T-cell (primary cell): ENCODE results near the gene SSTR3. TPM values are rescaled to one million over a fixed set of nuclear protein-coding genes. Genes with fewer than 3 reads are reported as not detected.
A peak's percentile ranks its signal among the peaks of the same experiment; 100 is the strongest.

Source experiments
- ATAC-seq, 4 experiments: fragments of 200-7000 bp in 3 of 4; fragments of 150-1000 bp in 1 of 4; cut with Tn5 transposase; replicated peaks in 1 of 4; 1 replicate in 3 of 4; 2 replicates in 1 of 4; pipeline ENCODE4 v1.10.0; 2021; ENCODE audit warnings: moderate library complexity in 3 of 4, mild to moderate bottlenecking in 2 of 4, moderate number of reproducible peaks in 1 of 4
- CTCF ChIA-PET, 2 donors: fragments of 300-600 bp; sonication (Branson Sonifier 250); formaldehyde crosslinking; loops; one replicate each; lab custom pipeline; 2022; ENCODE audit warnings: antibody characterized with exemption in 2 of 2; lab: Charles Lee
- POLR2A ChIA-PET, 2 donors: fragments of 300-600 bp; sonication (Branson Sonifier 250); formaldehyde crosslinking; loops; one replicate each; lab custom pipeline; 2022; ENCODE audit warnings: antibody characterized with exemption in 2 of 2; lab: Charles Lee
- DNase-seq, 35 experiments: peaks; one replicate each; pipeline versions ENCODE4 v3.0.0 to v3.0.0-alpha.2; 2013 to 2023
- H3K27ac ChIP-seq: one replicate; pipeline ENCODE4 v1.5.1; 2013; ENCODE audit warnings: low read length
- H3K27me3 ChIP-seq, 2 experiments: replicated peaks in 1 of 2; 1 replicate in 1 of 2; 2 replicates in 1 of 2; pipeline versions ENCODE4 v1.6.1 to v1.7.0; 2013; ENCODE audit warnings: low read length in 1 of 2, mixed read lengths in 1 of 2; ENCODE audit not compliant: control insufficient read depth in 2 of 2, insufficient read depth in 2 of 2; ENCODE audit errors: extremely low read depth in 1 of 2
- H3K36me3 ChIP-seq, 2 donors: 1 replicate in 1 of 2; 2 replicates in 1 of 2; pipeline versions ENCODE4 v1.6.1 to v1.7.0; 2013; ENCODE audit warnings: low read length in 1 of 2; ENCODE audit not compliant: control insufficient read depth in 2 of 2, insufficient read depth in 1 of 2; ENCODE audit errors: extremely low read depth in 1 of 2
- H3K4me1 ChIP-seq, 2 experiments: 1 replicate in 1 of 2; 2 replicates in 1 of 2; pipeline versions ENCODE4 v1.6.1 to v1.7.0; 2013; ENCODE audit warnings: low read length in 2 of 2, mixed read lengths in 1 of 2; ENCODE audit not compliant: insufficient read depth in 2 of 2, control insufficient read depth in 1 of 2; ENCODE audit errors: extremely low read depth in 1 of 2
- H3K4me3 ChIP-seq, 2 donors: 1 replicate in 1 of 2; 2 replicates in 1 of 2; pipeline versions ENCODE4 v1.5.1 to v1.7.0; 2013; ENCODE audit warnings: mild to moderate bottlenecking in 2 of 2, low read length in 1 of 2, moderate library complexity in 1 of 2; ENCODE audit not compliant: control insufficient read depth in 1 of 2; ENCODE audit errors: extremely low read depth in 1 of 2
- H3K9me3 ChIP-seq: 2 replicates; pipeline ENCODE4 v1.7.0; 2013
- H3K27ac Mint-ChIP-seq, 2 donors: one replicate each; pipeline ENCODE4 v1.8.0; 2020 to 2021; ENCODE audit warnings: mild to moderate bottlenecking in 2 of 2, mixed read lengths in 2 of 2
- H3K27me3 Mint-ChIP-seq, 2 donors: one replicate each; pipeline ENCODE4 v1.8.0; 2021 to 2022; ENCODE audit warnings: mixed read lengths in 2 of 2
- H3K36me3 Mint-ChIP-seq: one replicate; pipeline ENCODE4 v1.8.0; 2021; ENCODE audit warnings: mixed read lengths
- H3K4me1 Mint-ChIP-seq, 3 donors: one replicate each; pipeline ENCODE4 v1.8.0; 2020 to 2022; ENCODE audit warnings: mixed read lengths in 3 of 3, mild to moderate bottlenecking in 1 of 3
- H3K4me3 Mint-ChIP-seq, 3 donors: one replicate each; pipeline ENCODE4 v1.8.0; 2020 to 2022; ENCODE audit warnings: mild to moderate bottlenecking in 3 of 3, mixed read lengths in 3 of 3, moderate library complexity in 3 of 3
- H3K9me3 Mint-ChIP-seq, 3 donors: one replicate each; pipeline ENCODE4 v1.8.0; 2020 to 2022; ENCODE audit warnings: mixed read lengths in 3 of 3
- WGBS: methylation state at CpG from one replicate; pipeline ENCODE4 v1.1.5; 2013; ENCODE audit warnings: missing lambda C conversion rate; ENCODE audit not compliant: insufficient coverage; 5-methylcytosine and 5-hydroxymethylcytosine counted together
- total RNA-seq, 35 experiments: library from RNA in 6 of 35; stranded (reverse) in 6 of 35; fragments of 120-200 nt in 1 of 35; gene quantifications; one replicate each; pipeline versions ENCODE4 v1.2.1 to v1.2.4 and lab custom pipeline; 2013 to 2026

Gene SSTR3
- total RNA-seq = 1 to 10 TPM; 4.6 to 8.7 (median 5.3) TPM
- total RNA-seq (2013) = 8.7 TPM
- total RNA-seq (lab: John Stamatoyannopoulos, UW) = 2.7 to 36.6 (median 13.6) reads per million in 29 experiments

DNA sequence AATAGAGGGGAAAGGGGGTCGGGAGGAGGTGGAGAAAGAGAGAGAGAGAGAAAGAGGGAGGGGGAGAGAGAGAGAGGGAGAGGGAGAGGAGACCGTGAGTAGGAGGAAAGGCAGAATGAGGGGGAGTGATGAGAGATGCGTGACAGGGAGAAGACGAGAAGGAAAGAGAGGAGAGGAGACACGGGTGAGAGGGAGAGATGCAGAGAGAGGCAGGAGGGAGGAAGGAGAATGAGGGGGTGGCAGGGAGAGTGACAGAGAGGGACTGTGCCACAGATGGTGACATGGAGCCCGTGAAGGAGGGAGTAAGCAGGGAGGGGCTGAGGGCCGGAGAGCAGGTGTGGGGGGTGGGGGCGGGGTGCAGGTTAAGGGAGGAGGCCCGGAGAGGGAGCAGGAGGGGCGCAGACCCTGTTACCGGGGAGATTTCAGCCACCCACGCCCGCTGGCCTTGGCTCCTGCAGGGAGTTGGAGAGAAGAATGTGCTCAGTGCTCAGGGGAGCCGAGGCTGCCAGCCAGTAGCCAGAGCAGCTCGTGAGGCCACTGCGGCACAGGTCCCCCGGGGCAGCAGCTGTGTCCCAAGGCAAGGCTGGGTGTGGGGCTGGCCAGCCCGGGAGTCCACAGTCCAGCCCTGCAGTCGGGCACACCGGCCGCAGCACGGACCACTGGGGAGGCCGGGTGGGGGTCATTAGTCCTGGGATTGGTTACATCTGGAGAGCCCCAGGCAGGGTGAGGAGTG lies at the start of gene SSTR3:
Gene SSTR3 (minus strand): TSS at position 304 of the 733 bp plus-strand sequence. CDS start 4,674 bp downstream, outside the sequence.
- ATAC-seq (no peak), DNase-seq (no peak)
- Mint-ChIP-seq H3K27ac (peak within 1 kb of the TSS; percentile 61 to 76), H3K9me3 (no peaks in the 10 kb centered on the region), H3K36me3 (peaks cover 13% of the 10 kb centered on the region), H3K27me3 (no peaks in the 10 kb centered on the region), H3K4me1 (peaks cover 56 to 77% (median 61%) of the 10 kb centered on the region in 3 donors), H3K4me3 (peak within 1 kb of the TSS in 1 of 3 donors; percentile 8)
- Histone ChIP-seq H3K36me3 (peaks cover 4 to 18% of the 10 kb centered on the region in 2 donors), H3K4me1 (peaks cover 31 to 46% of the 10 kb centered on the region in 2 experiments), H3K9me3 (no peaks in the 10 kb centered on the region), H3K27me3 (no peaks in the 10 kb centered on the region), H3K4me3 (no peak within 1 kb of the TSS), H3K27ac (no peak within 1 kb of the TSS)
- CTCF ChIA-PET = no interaction called here
- POLR2A ChIA-PET = no interaction called here
- 72% methylated on average over 20 of the region's 23 CpGs for WGBS

- H3K27ac ChIP-seq = no peak overlapping the region
- peaks cover 18 to 25% (median 18%) of the 10 kb centered on the region in 3 donors for H3K4me1 Mint-ChIP-seq
- ATAC-seq (peak; percentile 70 to 81 (median 76)), DNase-seq (peak in 30 of 35 experiments; percentile 31 to 79 (median 53))
- CTCF ChIA-PET = interaction anchor here (0.8 to 4.7 kb wide), 13 partner anchors 13 to 306 kb away, joined by 3 to 63 read pairs (median 4); partner anchors contain the start of gene RAC2 (in 1 of the 2)
- 26% methylated on average over 13 of the region's 14 CpGs for WGBS
- POLR2A ChIA-PET = no interaction called here
- no peaks in the 10 kb centered on the region for H3K36me3 ChIP-seq
- peaks cover 0 to 1% of the 10 kb centered on the region in 2 donors for H3K27me3 Mint-ChIP-seq
- H3K27me3 ChIP-seq = peaks cover 0 to 3% of the 10 kb centered on the region in 2 experiments
- no peaks in the 10 kb centered on the region for H3K9me3 ChIP-seq
- peak overlapping the region in 1 of 3 donors; percentile 5 for H3K4me3 Mint-ChIP-seq
- H3K36me3 Mint-ChIP-seq = no peaks in the 10 kb centered on the region
- H3K27ac Mint-ChIP-seq = peak overlapping the region; percentile 50 to 53
- H3K9me3 Mint-ChIP-seq = no peaks in the 10 kb centered on the region
- peaks cover 2 to 24% of the 10 kb centered on the region in 2 experiments for H3K4me1 ChIP-seq
- H3K4me3 ChIP-seq = no peak overlapping the region
Observed at GRCh38 chr22:37260901-37261336, 48.6 kb upstream of the SSTR3 start.

- no peak overlapping the region for H3K4me3 ChIP-seq
- peaks cover 0 to 3% of the 10 kb centered on the region in 2 experiments for H3K27me3 ChIP-seq
- no peaks in the 10 kb centered on the region for H3K9me3 Mint-ChIP-seq
- H3K9me3 ChIP-seq = no peaks in the 10 kb centered on the region
- peak overlapping the region in 1 of 3 donors; percentile 55 for H3K4me3 Mint-ChIP-seq
- DNase-seq = peak in 1 of 35 experiments; percentile 15
- no peaks in the 10 kb centered on the region for H3K36me3 ChIP-seq
- ATAC-seq = peak in 2 of 4 experiments; percentile 13 to 19
- peaks cover 0 to 1% of the 10 kb centered on the region in 2 donors for H3K27me3 Mint-ChIP-seq
- 87% methylated on average over 9 of the region's 15 CpGs for WGBS
- no peak overlapping the region for H3K27ac ChIP-seq
- peak overlapping the region in 1 of 2 donors; percentile 50 for H3K27ac Mint-ChIP-seq
- ChIA-PET POLR2A (interaction anchor here in 1 of 2 donors (1.0 kb wide), 1 partner anchor 18 kb away, joined by 3 read pairs; no protein-coding TSS in a partner anchor), CTCF (interaction anchor here (0.8 to 4.7 kb wide), 13 partner anchors 16 to 307 kb away, joined by 3 to 63 read pairs (median 4); partner anchors contain the start of gene RAC2 (in 1 of the 2))
- peaks cover 2 to 24% of the 10 kb centered on the region in 2 experiments for H3K4me1 ChIP-seq
- H3K4me1 Mint-ChIP-seq = peaks cover 18 to 25% (median 20%) of the 10 kb centered on the region in 3 donors
- H3K36me3 Mint-ChIP-seq = no peaks in the 10 kb centered on the region
Observed at GRCh38 chr22:37260155-37260795, 48.0 kb upstream of the SSTR3 start.

DNA sequence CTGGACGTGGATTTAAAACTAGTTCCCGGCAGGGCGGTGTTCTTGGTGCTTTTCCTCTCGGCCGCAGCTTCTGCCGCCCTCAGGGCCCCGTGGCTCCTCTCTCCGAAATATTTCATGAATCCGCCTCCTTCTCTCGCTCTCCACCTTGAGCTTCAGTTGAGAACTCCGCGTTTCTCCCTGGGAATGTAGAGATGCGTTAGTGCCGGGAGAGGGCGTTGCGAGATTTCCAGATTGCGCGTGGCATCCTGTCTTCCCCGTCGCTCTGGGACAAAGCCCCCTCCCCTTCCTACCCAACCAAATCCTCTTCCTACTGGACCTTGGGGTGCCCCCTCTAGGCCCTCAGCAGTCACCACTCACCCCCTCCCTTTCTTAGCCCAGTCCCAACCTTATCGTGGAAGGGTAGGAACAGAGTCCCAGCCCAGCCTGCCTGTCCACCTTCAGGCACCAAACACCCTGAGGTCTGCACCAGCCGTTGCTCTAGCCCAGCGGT lies 47.3 kb upstream of the SSTR3 start:
- Histone ChIP-seq H3K27me3 (peaks cover 0 to 3% of the 10 kb centered on the region in 2 experiments), H3K4me3 (no peak overlapping the region), H3K36me3 (no peaks in the 10 kb centered on the region), H3K9me3 (no peaks in the 10 kb centered on the region), H3K4me1 (peaks cover 2 to 24% of the 10 kb centered on the region in 2 experiments), H3K27ac (no peak overlapping the region)
- Mint-ChIP-seq H3K9me3 (no peaks in the 10 kb centered on the region), H3K36me3 (no peaks in the 10 kb centered on the region), H3K4me1 (peaks cover 20 to 27% (median 25%) of the 10 kb centered on the region in 3 donors), H3K27ac (peak overlapping the region; percentile 31 to 55), H3K4me3 (peak overlapping the region in 1 of 3 donors; percentile 55), H3K27me3 (peaks cover 0 to 1% of the 10 kb centered on the region in 2 donors)
- peak in 1 of 35 experiments; percentile 68 for DNase-seq
- WGBS = 41% methylated on average over 20 of the region's 23 CpGs
- ATAC-seq = peak in 2 of 4 experiments; percentile 51 to 67
- CTCF ChIA-PET = interaction anchor here (1.1 to 4.7 kb wide), 7 partner anchors 16 to 199 kb away, joined by 3 to 63 read pairs (median 5); partner anchors contain the start of gene RAC2 (in 1 of the 2)
- POLR2A ChIA-PET = interaction anchor here in 1 of 2 donors (1.0 kb wide), 1 partner anchor 17 kb away, joined by 3 read pairs; no protein-coding TSS in a partner anchor

DNA sequence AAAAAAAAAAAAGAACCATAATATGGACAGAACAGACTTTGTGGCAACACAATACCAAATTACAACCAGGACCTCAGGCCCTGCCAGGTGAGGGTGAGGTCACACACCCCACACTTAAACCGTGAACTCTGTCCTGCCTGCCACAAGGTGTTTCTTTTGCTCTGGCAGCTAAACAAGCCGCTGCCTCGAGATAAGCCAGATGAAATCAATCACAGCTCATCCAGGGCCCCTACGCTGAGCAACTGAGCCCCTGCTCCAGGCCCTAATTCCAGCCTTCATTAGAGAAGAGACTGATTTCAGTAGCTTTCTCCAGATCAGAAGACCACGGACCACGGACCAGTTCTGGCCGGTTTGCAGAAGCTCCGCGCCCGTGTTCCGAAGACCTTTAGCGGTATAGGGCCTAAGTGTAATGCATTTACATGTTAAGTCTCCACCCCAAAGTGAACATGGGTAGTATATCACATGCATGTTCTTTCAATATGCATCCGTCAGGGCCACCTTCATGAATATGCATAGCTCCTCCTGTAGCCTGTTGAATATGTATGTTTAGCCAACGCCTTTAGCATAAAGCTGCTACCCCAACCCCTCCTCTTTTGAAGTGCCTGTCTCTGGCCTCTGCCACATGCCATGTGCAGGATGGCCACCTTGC lies 46.6 kb upstream of the SSTR3 start:
- no peak for DNase-seq
- no peaks in the 10 kb centered on the region for H3K9me3 Mint-ChIP-seq
- peak overlapping the region in 1 of 3 donors; percentile 55 for H3K4me3 Mint-ChIP-seq
- peaks cover 2 to 24% of the 10 kb centered on the region in 2 experiments for H3K4me1 ChIP-seq
- H3K27me3 Mint-ChIP-seq = peaks cover 0 to 1% of the 10 kb centered on the region in 2 donors
- ATAC-seq = no peak
- H3K27ac ChIP-seq = no peak overlapping the region
- no peaks in the 10 kb centered on the region for H3K36me3 ChIP-seq
- POLR2A ChIA-PET = interaction anchor here in 1 of 2 donors (1.0 kb wide), 1 partner anchor 17 kb away, joined by 3 read pairs; no protein-coding TSS in a partner anchor
- WGBS = 94% methylated on average over 7 of the region's 14 CpGs
- H3K4me3 ChIP-seq = no peak overlapping the region
- peak overlapping the region in 1 of 2 donors; percentile 23 for H3K27ac Mint-ChIP-seq
- H3K27me3 ChIP-seq = peaks cover 0 to 3% of the 10 kb centered on the region in 2 experiments
- H3K36me3 Mint-ChIP-seq = no peaks in the 10 kb centered on the region
- H3K9me3 ChIP-seq = no peaks in the 10 kb centered on the region
- CTCF ChIA-PET = interaction anchor here (0.7 to 4.7 kb wide), 5 partner anchors 15 to 199 kb away, joined by 3 to 63 read pairs (median 5); partner anchors contain the start of gene RAC2 (in 1 of the 2)
- peaks cover 20 to 30% (median 25%) of the 10 kb centered on the region in 3 donors for H3K4me1 Mint-ChIP-seq
